Stimulated activated CD8-positive, alpha-beta memory T cell treated with anti-CD3 and anti-CD28 coated beads, Interleukin-7, amount 100 ng/mL, for 24 hours (primary cell): ENCODE measurements around the gene TLR8.
"Not testable (repeated sequence)": the region's sequence is repeated elsewhere in the genome, so short reads cannot be mapped to it uniquely, and the experiment has no call there.

Experiments used
- DNase-seq: peaks from one replicate; pipeline ENCODE4 v3.0.0-alpha.2; 2020; ENCODE audit warnings: low read depth

The TLR8 gene

GRCh38 chrX:12898073-12898472 lies 8.3 kb upstream of the TLR8 start:
- no peak for DNase-seq

GRCh38 chrX:12899506-12899905 lies 6.9 kb upstream of the TLR8 start:
- no peak for DNase-seq

- peak; percentile 31 for DNase-seq
Measured at GRCh38 chrX:12901486-12901885, 4.9 kb upstream of the TLR8 start.

GRCh38 chrX:12903646-12904045 lies 2.8 kb upstream of the TLR8 start:
- no peak for DNase-seq

- DNase-seq = no peak
Measured at GRCh38 chrX:12910423-12911121, 4.2 kb downstream of the TLR8 start.

GRCh38 chrX:12911122-12911470 lies 4.7 kb downstream of the TLR8 start:
- no peak for DNase-seq

- DNase-seq = no peak
Measured at GRCh38 chrX:12912791-12913482, 6.5 kb downstream of the TLR8 start.

- no peak for DNase-seq
Measured at GRCh38 chrX:12917753-12918152, 11.3 kb downstream of the TLR8 start.

GRCh38 chrX:12919051-12919450 lies 12.6 kb downstream of the TLR8 start:
- DNase-seq = no peak

GRCh38 chrX:12919620-12920019 lies 13.2 kb downstream of the TLR8 start:
- DNase-seq = no peak

- DNase-seq = no peak
Measured at GRCh38 chrX:12920990-12921389, 14.6 kb downstream of the TLR8 start.

GRCh38 chrX:12921886-12922598 lies 15.6 kb downstream of the TLR8 start:
- no peak for DNase-seq

- DNase-seq = no peak
Measured at GRCh38 chrX:12922599-12922919, 16.1 kb downstream of the TLR8 start.

- DNase-seq = no peak
Measured at GRCh38 chrX:12929701-12930100, 23.3 kb downstream of the TLR8 start.

GRCh38 chrX:12930150-12930549 lies 23.7 kb downstream of the TLR8 start:
- no peak for DNase-seq

GRCh38 chrX:12932244-12932643 lies 25.8 kb downstream of the TLR8 start:
- DNase-seq = no peak

- DNase-seq = no peak
Measured at GRCh38 chrX:12934850-12935249, 28.4 kb downstream of the TLR8 start.

GRCh38 chrX:12936947-12937346 lies 30.5 kb downstream of the TLR8 start:
- DNase-seq = no peak

- DNase-seq = not testable (repeated sequence)
Measured at GRCh38 chrX:12940471-12940870, 34.1 kb downstream of the TLR8 start.

- DNase-seq = not testable (repeated sequence)
Measured at GRCh38 chrX:12943592-12943991, 37.2 kb downstream of the TLR8 start.

GRCh38 chrX:12944452-12944851 lies 38.0 kb downstream of the TLR8 start:
- not testable (repeated sequence) for DNase-seq

GRCh38 chrX:12945494-12945893 lies 39.1 kb downstream of the TLR8 start:
- no peak for DNase-seq

GRCh38 chrX:12946406-12946805 lies 40.0 kb downstream of the TLR8 start:
- DNase-seq = no peak
